Measurements from ENCODE around the gene PLEKHA6.

Gene PLEKHA6

GRCh38 chr1:204222006-204222763, 137.5 kb downstream of the PLEKHA6 start:
- in situ Hi-C loops (cut with MboI; ENCODE audit: low sequenced_read_pairs, unreplicated experiment): no loop called here
- TF ChIP-seq CTCF (IDR thresholded peaks at IDR 0.05; ENCODE audit: borderline replicate concordance, control extremely low read depth, extremely low read depth, insufficient read depth, missing control alignments): no peak
- no peak for DNase-seq (ENCODE audit: low spot score)

GRCh38 chr1:204221271-204221670, 138.5 kb downstream of the PLEKHA6 start:
- in situ Hi-C loops (cut with MboI; ENCODE audit: low sequenced_read_pairs, unreplicated experiment): no loop called here
- no peak for TF ChIP-seq CTCF (IDR thresholded peaks at IDR 0.05; ENCODE audit: borderline replicate concordance, control extremely low read depth, extremely low read depth, insufficient read depth, missing control alignments)
- DNase-seq (ENCODE audit: low spot score): no peak

- in situ Hi-C loops (cut with MboI; ENCODE audit: low sequenced_read_pairs, unreplicated experiment): no loop called here
- DNase-seq (ENCODE audit: low spot score): no peak
- TF ChIP-seq CTCF (IDR thresholded peaks at IDR 0.05; ENCODE audit: borderline replicate concordance, control extremely low read depth, extremely low read depth, insufficient read depth, missing control alignments): no peak
Observed at GRCh38 chr1:204219971-204220616, 139.6 kb downstream of the PLEKHA6 start.

- in situ Hi-C loops (cut with MboI; ENCODE audit: low sequenced_read_pairs, unreplicated experiment): no loop called here
- DNase-seq (ENCODE audit: low spot score): no peak
- no peak for TF ChIP-seq CTCF (IDR thresholded peaks at IDR 0.05; ENCODE audit: borderline replicate concordance, control extremely low read depth, extremely low read depth, insufficient read depth, missing control alignments)
Observed at GRCh38 chr1:204218552-204218951, 141.2 kb downstream of the PLEKHA6 start.

GRCh38 chr1:204217648-204218000, 142.1 kb downstream of the PLEKHA6 start:
- in situ Hi-C loops (cut with MboI; ENCODE audit: low sequenced_read_pairs, unreplicated experiment): no loop called here
- no peak for DNase-seq (ENCODE audit: low spot score)
- no peak for TF ChIP-seq CTCF (IDR thresholded peaks at IDR 0.05; ENCODE audit: borderline replicate concordance, control extremely low read depth, extremely low read depth, insufficient read depth, missing control alignments)

- in situ Hi-C loops (cut with MboI; ENCODE audit: low sequenced_read_pairs, unreplicated experiment): no loop called here
- no peak for DNase-seq (ENCODE audit: low spot score)
- TF ChIP-seq CTCF (IDR thresholded peaks at IDR 0.05; ENCODE audit: borderline replicate concordance, control extremely low read depth, extremely low read depth, insufficient read depth, missing control alignments): no peak
Observed at GRCh38 chr1:204216880-204217647, 142.7 kb downstream of the PLEKHA6 start.
